HT1080 (cell line): ENCODE measurements around the gene SLFN13. TPM values are rescaled to one million over a fixed set of nuclear protein-coding genes. Genes with fewer than 3 reads are reported as not detected.
A peak's percentile ranks its signal among the peaks of the same experiment; 100 is the strongest.
"Not testable (repeated sequence)": the region's sequence is repeated elsewhere in the genome, so short reads cannot be mapped to it uniquely, and the experiment has no call there.

ENCODE experiments used
- DNase-seq: peaks from one replicate; pipeline ENCODE4 v3.0.0-alpha.2; 2015; ENCODE audit warnings: low read depth
- polyA plus RNA-seq, 2 experiments: library from polyadenylated mRNA; depleted of rRNA; stranded (reverse); fragments of >200 nt; gene quantifications; 2 replicates each; pipeline ENCODE4 v1.2.3, GENCODE V29; 2015
- total RNA-seq: library from RNA; depleted of rRNA; stranded (reverse); fragments of >200 nt; shearing (Covaris generic); gene quantifications from 2 replicates; pipeline ENCODE4 v1.2.3, GENCODE V29; 2014; rRNA removed

Gene SLFN13, protein sequence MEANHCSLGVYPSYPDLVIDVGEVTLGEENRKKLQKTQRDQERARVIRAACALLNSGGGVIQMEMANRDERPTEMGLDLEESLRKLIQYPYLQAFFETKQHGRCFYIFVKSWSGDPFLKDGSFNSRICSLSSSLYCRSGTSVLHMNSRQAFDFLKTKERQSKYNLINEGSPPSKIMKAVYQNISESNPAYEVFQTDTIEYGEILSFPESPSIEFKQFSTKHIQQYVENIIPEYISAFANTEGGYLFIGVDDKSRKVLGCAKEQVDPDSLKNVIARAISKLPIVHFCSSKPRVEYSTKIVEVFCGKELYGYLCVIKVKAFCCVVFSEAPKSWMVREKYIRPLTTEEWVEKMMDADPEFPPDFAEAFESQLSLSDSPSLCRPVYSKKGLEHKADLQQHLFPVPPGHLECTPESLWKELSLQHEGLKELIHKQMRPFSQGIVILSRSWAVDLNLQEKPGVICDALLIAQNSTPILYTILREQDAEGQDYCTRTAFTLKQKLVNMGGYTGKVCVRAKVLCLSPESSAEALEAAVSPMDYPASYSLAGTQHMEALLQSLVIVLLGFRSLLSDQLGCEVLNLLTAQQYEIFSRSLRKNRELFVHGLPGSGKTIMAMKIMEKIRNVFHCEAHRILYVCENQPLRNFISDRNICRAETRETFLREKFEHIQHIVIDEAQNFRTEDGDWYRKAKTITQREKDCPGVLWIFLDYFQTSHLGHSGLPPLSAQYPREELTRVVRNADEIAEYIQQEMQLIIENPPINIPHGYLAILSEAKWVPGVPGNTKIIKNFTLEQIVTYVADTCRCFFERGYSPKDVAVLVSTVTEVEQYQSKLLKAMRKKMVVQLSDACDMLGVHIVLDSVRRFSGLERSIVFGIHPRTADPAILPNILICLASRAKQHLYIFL
- total RNA-seq = 0.43 and 0.80 TPM in 2 replicates
- 0.06 and 0.14 TPM in 2 replicates for polyA plus RNA-seq (2015; cell fraction: cytosol; rRNA removed)
- polyA plus RNA-seq (2015; cell fraction: nucleus; rRNA removed) = 0.82 and 1.3 TPM in 2 replicates

GRCh38 chr17:35448214-35448898, at the start of gene SLFN13:
Gene SLFN13 (minus strand): TSS chr17:35448766. CDS start chr17:35445680, 3,086 bp downstream.
- peak; percentile 29 for DNase-seq

DNA sequence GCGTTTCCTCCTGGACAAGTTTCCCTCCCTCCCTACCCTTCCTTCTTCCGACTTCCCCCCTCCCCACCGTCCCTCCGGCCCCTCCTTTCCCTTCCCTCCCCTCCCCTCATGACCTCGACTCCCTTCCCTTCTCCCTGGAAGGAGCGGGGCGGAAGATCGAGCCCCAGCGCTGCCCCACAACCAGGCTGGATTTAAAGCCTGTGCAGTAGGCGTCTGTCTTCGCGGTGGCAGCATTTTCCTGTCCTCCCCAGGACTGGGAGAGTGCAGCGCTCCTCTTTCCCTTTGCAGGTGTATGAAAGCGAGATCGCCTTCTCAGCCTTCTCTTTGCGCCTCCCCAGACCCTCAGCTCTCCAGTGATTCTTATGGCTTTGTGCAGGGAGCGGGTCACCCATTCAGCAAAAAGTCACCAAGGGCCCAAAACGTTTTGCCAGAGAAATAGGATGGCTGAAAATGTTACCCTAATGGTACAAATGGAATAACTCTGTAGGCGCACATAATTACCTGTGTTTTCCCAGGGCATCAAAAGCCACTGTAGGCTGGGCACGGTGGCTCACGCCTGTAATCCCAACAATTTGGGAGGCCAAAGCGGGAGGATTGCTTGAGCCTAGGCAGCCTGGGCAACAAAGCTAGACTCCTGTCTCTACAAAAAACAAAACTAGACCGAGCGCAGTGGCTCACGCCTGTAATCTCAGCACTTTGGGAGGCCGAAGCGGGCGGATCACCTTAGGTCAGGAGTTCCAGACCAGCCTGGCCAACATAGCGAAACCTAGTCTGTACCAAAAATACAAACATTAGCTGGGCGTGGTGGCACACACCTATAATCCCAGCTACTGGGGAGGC, 48.1 kb upstream of the SLFN13 start:
- DNase-seq = no peak

- DNase-seq = no peak
Measured at GRCh38 chr17:35493040-35493439, 44.5 kb upstream of the SLFN13 start.

- DNase-seq = no peak
Measured at GRCh38 chr17:35491417-35491816, 42.9 kb upstream of the SLFN13 start.

DNA sequence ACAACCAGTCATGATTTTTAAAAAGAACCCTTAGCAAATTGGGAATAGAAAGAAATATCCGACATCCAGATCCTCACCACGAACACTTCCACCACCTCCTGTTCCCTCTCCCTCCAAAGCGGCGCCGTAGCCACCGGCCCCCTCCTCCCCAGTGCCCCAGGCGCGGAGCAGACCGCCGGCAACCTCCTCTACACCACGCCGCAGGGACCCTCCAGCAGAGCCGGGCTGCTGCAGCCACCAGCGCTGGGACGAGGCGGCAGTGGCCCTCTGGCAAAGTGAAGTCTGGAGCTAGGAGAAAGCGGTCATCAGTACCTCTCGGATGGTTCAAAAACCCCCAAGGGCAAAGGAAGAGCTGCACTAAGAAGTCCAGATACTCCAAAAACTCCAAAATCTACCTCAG, 41.4 kb upstream of the SLFN13 start:
- DNase-seq = no peak

GRCh38 chr17:35488991-35489390, 40.4 kb upstream of the SLFN13 start:
- DNase-seq = no peak

DNA sequence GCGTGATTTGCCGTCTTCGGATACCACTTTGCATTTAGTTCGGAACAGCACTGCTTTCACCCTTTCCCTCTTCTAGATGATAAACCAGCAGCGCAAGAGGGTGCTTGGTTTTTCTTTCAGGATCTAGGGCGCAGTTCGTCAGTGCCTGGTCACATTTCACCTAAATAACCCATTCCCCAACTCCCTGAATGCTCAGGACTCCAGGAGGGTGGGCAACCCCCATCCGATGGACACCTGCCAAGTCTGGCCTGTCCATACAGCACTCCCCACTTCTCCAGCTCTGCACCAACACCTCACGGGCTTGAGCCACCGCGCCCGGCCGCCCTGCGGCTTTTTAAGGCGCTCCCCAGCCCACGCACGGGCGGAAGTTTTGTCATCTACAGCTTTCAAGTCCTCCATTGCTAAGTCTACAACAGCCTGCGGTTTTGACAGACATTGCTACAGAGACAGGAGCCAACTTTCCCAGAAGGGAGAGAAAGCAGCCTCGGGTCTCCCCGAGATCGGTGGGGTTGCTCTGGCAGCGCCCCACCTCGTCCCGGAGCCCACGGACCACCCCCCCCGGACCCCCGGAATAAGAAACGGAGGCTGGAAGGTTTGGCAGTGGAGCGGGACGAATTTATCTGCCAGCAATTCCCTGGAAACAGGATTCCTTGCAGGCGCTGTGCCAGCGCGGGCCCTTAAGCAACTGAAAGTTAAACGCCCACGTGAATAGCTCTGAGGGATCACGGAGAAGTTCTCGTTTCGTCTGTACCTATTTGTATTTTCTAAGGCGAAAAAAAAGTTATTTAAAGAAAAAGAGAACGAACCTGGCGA, 38.6 kb upstream of the SLFN13 start:
- DNase-seq = peak; percentile 39

- DNase-seq = no peak
Measured at GRCh38 chr17:35479271-35479670, 30.7 kb upstream of the SLFN13 start.

GRCh38 chr17:35477248-35477647, 28.7 kb upstream of the SLFN13 start:
- no peak for DNase-seq

DNA sequence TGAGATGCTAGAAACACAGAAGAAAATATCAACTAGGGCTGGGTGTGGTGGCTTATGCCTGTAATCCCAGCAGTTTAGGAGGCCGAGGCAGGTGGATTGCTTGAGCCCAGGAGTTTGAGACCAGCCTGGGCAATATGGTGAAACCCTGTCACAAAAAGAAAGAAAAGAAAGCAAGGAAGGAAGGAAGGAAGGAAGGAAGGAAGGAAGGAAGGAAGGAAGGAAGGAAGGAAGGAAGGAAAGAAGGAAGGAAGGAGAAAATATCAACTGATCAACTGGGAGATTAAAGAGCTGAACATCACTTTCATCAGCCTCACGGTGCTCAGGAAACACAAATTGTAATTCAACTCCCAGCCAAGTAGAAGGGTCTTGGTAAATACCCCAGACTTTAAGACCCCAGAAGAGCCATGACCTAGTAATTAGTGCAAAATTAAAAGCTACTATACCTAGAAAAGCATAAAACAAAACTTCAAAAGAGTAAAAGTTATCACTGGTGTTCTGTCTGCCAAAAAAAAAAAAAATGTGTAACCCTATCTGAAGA, 27.8 kb upstream of the SLFN13 start:
- no peak for DNase-seq

- no peak for DNase-seq
Measured at GRCh38 chr17:35468475-35468874, 19.9 kb upstream of the SLFN13 start.

GRCh38 chr17:35467824-35468223, 19.3 kb upstream of the SLFN13 start:
- DNase-seq = no peak

GRCh38 chr17:35460354-35460851, 11.8 kb upstream of the SLFN13 start:
- no peak for DNase-seq

- not testable (repeated sequence) for DNase-seq
Measured at GRCh38 chr17:35454035-35454434, 5.5 kb upstream of the SLFN13 start.

- DNase-seq = no peak
Measured at GRCh38 chr17:35453171-35453570, 4.6 kb upstream of the SLFN13 start.

DNA sequence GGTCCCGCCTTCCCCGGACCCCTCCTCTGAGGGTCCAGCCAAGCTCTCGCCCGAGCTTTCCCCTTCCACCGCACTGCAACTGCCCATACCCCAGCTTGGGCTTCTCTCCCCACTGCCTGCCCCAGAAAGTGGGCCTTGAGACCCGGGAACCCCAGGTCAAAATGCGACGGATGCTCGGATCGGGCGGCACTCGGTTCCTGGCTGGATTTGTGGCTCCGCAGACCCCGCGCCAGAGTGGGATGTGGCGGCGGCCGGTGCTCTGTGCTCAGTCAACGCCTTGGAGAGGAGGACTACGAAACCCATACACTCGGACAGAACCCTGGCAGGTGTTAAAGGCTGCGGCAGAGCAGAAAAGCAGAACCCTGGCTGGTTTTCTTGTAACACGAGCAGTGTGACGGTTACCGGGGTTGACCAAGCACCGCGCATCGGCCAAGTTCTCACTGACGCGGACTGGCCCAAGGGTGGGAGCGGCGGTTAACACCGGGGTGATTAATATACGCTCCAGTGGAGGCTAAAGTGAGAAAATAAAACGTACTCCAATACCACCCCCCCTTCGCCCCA, 885 bp upstream of the SLFN13 start:
- no peak for DNase-seq

GRCh38 chr17:35448899-35449227, 297 bp upstream of the SLFN13 start:
- DNase-seq = no peak

DNA sequence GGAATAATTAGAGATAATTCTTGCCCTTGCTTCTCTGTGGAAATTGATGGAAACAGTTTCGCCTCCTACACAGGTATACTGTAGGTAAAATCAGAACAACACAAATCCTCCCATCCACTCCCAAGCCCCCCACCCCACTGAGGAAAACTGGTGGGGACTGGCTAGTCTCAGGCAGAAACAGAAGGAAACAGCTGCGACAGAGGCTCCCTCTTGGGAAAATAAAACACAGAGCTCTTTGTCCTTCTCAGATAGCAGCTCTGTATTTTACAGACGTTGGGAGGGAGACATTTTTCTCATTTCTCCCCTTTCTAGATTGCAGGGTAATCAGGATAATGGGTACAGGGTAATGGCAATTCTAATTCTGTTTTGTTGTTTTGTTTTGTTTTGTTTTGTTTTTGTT, 1.1 kb downstream of the SLFN13 start:
- DNase-seq = no peak

GRCh38 chr17:35438433-35438832, 10.1 kb downstream of the SLFN13 start:
- DNase-seq = no peak
